ENCODE measurements around the gene EPN2.

The EPN2 gene

GRCh38 chr17:19242926-19243325 is 5.8 kb downstream of the EPN2 start:
- no peaks in the 10 kb centered on the region for H3K79me2 ChIP-seq (ENCODE audit: insufficient read depth, low read depth)
- H3K4me2 ChIP-seq = no peak overlapping the region
- H3K9ac ChIP-seq = no peak overlapping the region
- no peaks in the 10 kb centered on the region for H3K27me3 ChIP-seq (ENCODE audit: insufficient read depth, low read depth)
- H3K4me3 ChIP-seq (IDR thresholded peaks at IDR 0.05; ENCODE audit: insufficient read depth, low read depth, low read length) = no peak overlapping the region
- H3K27ac ChIP-seq = no peak overlapping the region
- H3K4me1 ChIP-seq (ENCODE audit: low read depth, poor library complexity, severe bottlenecking) = peaks cover 5% of the 10 kb centered on the region
- TF ChIP-seq, protein P1, sequence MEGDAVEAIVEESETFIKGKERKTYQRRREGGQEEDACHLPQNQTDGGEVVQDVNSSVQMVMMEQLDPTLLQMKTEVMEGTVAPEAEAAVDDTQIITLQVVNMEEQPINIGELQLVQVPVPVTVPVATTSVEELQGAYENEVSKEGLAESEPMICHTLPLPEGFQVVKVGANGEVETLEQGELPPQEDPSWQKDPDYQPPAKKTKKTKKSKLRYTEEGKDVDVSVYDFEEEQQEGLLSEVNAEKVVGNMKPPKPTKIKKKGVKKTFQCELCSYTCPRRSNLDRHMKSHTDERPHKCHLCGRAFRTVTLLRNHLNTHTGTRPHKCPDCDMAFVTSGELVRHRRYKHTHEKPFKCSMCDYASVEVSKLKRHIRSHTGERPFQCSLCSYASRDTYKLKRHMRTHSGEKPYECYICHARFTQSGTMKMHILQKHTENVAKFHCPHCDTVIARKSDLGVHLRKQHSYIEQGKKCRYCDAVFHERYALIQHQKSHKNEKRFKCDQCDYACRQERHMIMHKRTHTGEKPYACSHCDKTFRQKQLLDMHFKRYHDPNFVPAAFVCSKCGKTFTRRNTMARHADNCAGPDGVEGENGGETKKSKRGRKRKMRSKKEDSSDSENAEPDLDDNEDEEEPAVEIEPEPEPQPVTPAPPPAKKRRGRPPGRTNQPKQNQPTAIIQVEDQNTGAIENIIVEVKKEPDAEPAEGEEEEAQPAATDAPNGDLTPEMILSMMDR (conservative IDR thresholded peaks at IDR 0.05; ENCODE audit: low read depth, low read length) = no peak
- no peaks in the 10 kb centered on the region for H3K36me3 ChIP-seq (ENCODE audit: insufficient read depth)
- no peak overlapping the region for H2AFZ ChIP-seq (ENCODE audit: low read depth)
- H4K20me1 ChIP-seq (ENCODE audit: insufficient read depth) = no peaks in the 10 kb centered on the region

- H3K79me2 ChIP-seq (ENCODE audit: insufficient read depth, low read depth) = no peaks in the 10 kb centered on the region
Measured at GRCh38 chr17:19243838-19244237, 6.7 kb downstream of the EPN2 start.

GRCh38 chr17:19244357-19244756 is 7.2 kb downstream of the EPN2 start:
- Histone ChIP-seq H3K79me2 (ENCODE audit: insufficient read depth, low read depth) (no peaks in the 10 kb centered on the region), H3K27me3 (ENCODE audit: insufficient read depth, low read depth) (no peaks in the 10 kb centered on the region), H3K9ac (no peak overlapping the region), H3K27ac (no peak overlapping the region), H4K20me1 (ENCODE audit: insufficient read depth) (no peaks in the 10 kb centered on the region), H3K36me3 (ENCODE audit: insufficient read depth) (no peaks in the 10 kb centered on the region), H3K4me3 (IDR thresholded peaks at IDR 0.05; ENCODE audit: insufficient read depth, low read depth, low read length) (no peak overlapping the region), H3K4me2 (no peak overlapping the region), H2AFZ (ENCODE audit: low read depth) (no peak overlapping the region), H3K4me1 (ENCODE audit: low read depth, poor library complexity, severe bottlenecking) (peaks cover 5% of the 10 kb centered on the region)
- TF ChIP-seq, protein P1 (conservative IDR thresholded peaks at IDR 0.05; ENCODE audit: low read depth, low read length) = no peak

More at GRCh38 chr17:19243838-19244237, 6.7 kb downstream of the EPN2 start:
- TF ChIP-seq, protein P1 (conservative IDR thresholded peaks at IDR 0.05; ENCODE audit: low read depth, low read length) = no peak
- Histone ChIP-seq H4K20me1 (ENCODE audit: insufficient read depth) (no peaks in the 10 kb centered on the region), H3K4me3 (IDR thresholded peaks at IDR 0.05; ENCODE audit: insufficient read depth, low read depth, low read length) (no peak overlapping the region), H3K27ac (no peak overlapping the region), H3K27me3 (ENCODE audit: insufficient read depth, low read depth) (no peaks in the 10 kb centered on the region), H3K4me1 (ENCODE audit: low read depth, poor library complexity, severe bottlenecking) (peaks cover 5% of the 10 kb centered on the region), H3K36me3 (ENCODE audit: insufficient read depth) (no peaks in the 10 kb centered on the region), H2AFZ (ENCODE audit: low read depth) (no peak overlapping the region), H3K4me2 (no peak overlapping the region), H3K9ac (no peak overlapping the region)

DNA sequence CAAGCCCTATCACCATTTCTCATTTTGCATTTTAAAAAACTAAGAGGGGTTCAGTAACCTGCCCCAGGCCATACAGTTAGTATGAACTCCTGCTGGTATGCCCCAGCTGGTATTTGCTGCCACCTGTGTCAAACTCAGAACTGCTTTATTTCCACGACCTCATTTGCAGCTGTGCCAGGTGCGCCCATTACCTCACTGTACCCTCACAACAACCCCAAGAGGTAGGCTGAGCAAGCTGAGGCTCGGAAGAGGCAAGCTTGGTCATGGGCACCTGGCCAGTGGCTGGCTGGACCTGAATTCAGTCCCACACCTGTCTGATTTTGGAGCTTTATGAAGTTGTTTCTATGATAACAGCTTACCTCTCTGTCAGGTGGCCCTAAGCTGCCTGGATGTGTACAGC is 7.6 kb downstream of the EPN2 start:
- no peak overlapping the region for H3K27ac ChIP-seq
- H3K36me3 ChIP-seq (ENCODE audit: insufficient read depth) = no peaks in the 10 kb centered on the region
- no peaks in the 10 kb centered on the region for H4K20me1 ChIP-seq (ENCODE audit: insufficient read depth)
- H3K9ac ChIP-seq = no peak overlapping the region
- no peaks in the 10 kb centered on the region for H3K79me2 ChIP-seq (ENCODE audit: insufficient read depth, low read depth)
- H3K4me2 ChIP-seq = no peak overlapping the region
- TF ChIP-seq, protein P1 (conservative IDR thresholded peaks at IDR 0.05; ENCODE audit: low read depth, low read length) = no peak
- H3K27me3 ChIP-seq (ENCODE audit: insufficient read depth, low read depth) = no peaks in the 10 kb centered on the region
- H3K4me3 ChIP-seq (IDR thresholded peaks at IDR 0.05; ENCODE audit: insufficient read depth, low read depth, low read length) = no peak overlapping the region
- peaks cover 5% of the 10 kb centered on the region for H3K4me1 ChIP-seq (ENCODE audit: low read depth, poor library complexity, severe bottlenecking)
- H2AFZ ChIP-seq (ENCODE audit: low read depth) = no peak overlapping the region

Measured in KMS-11 (cell line).